Activated naive CD4-positive, alpha-beta T cell treated with anti-CD3 and anti-CD28 coated beads, Interleukin-2, amount 10 ng/mL, durations not matched to agents 7 days and 5 days (primary cell): ENCODE measurements around the gene ATPAF2.
"Not testable (repeated sequence)": the region's sequence is repeated elsewhere in the genome, so short reads cannot be mapped to it uniquely, and the experiment has no call there.

ENCODE experiments used
- CTCF ChIA-PET: fragments of 350-600 bp; sonication (Branson Sonifier 250); formaldehyde crosslinking; loops from one replicate; lab custom pipeline; 2021; ENCODE audit warnings: antibody characterized with exemption; lab: Charles Lee
- DNase-seq: peaks from one replicate; pipeline ENCODE4 v3.0.0-alpha.2; 2020
- H3K27ac Mint-ChIP-seq: one replicate; pipeline ENCODE4 v1.8.0; 2021; ENCODE audit warnings: mild to moderate bottlenecking, moderate library complexity, mixed read lengths
- H3K27me3 Mint-ChIP-seq: one replicate; pipeline ENCODE4 v1.8.0; 2021; ENCODE audit warnings: mild to moderate bottlenecking, mixed read lengths
- H3K36me3 Mint-ChIP-seq: one replicate; pipeline ENCODE4 v1.8.0; 2021; ENCODE audit warnings: mixed read lengths
- H3K4me1 Mint-ChIP-seq: one replicate; pipeline ENCODE4 v1.8.0; 2021; ENCODE audit warnings: mixed read lengths
- H3K4me3 Mint-ChIP-seq: one replicate; pipeline ENCODE4 v1.8.0; 2021; ENCODE audit warnings: mild to moderate bottlenecking, moderate library complexity, mixed read lengths
- H3K9me3 Mint-ChIP-seq: one replicate; pipeline ENCODE4 v1.8.0; 2021; ENCODE audit warnings: mixed read lengths

The ATPAF2 gene

DNA sequence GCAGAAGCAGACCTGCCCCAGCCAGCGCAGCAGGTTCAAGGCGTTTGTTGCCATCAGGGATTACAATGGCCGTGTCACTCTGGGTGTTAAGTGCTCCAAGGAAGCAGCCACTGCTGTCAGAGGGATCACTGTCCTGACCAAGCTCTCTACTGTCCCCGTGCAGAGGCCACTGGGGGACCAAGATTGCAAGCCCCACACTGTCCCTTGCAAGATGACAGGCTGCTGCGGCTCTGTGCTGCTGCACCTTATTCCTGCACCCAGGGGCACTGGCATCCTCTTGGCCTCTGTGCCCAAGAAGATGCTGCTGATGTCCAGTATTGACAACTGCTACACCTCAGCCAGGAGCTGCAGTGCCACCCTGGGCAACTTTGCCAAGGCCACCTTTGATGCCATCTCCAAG lies 27.7 kb downstream of the ATPAF2 start:
- Mint-ChIP-seq H3K9me3 (no peaks in the 10 kb centered on the region), H3K27me3 (no peaks in the 10 kb centered on the region), H3K36me3 (peaks cover 9% of the 10 kb centered on the region), H3K4me3 (no peak overlapping the region), H3K27ac (no peak overlapping the region), H3K4me1 (no peaks in the 10 kb centered on the region)
- CTCF ChIA-PET: no interaction called here
- no peak for DNase-seq

DNA sequence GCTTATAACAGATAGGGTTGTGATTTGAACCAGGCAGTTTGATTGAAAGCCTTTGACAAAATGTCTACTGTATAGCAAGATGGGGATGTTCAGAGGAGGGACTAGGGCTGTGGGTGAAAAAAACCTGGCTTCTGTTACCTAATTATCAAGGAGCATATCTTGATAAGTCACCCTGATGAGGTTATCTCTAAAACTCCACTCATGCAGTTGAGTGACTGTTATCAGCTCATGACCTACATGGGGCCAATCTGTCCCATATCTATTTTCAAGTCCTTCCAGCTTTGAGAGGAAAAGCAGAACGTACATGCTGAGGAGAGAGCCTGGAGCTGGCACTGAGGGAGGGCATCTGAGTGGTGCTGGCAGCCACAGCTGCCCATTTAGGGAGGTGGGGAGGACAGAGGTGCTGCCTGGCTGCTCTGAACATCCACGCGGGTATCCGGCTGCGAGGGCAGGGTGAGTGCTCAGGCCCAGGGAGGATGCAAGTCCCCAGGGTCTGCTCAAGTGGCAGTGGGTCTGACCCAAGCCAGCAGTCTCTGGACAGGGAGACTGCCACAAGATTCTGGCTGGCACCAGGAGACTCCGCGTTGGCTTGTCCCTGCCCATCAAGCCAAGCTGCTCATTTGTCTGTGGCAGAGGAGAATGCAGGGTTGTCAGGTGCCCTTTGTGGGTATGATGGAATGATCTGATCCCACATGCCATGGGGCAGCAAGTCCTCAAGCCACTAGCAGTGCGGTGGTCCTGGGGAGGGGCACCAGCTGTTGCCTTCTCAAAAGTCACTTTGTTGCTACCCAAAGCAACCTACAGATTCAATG lies 29.2 kb downstream of the ATPAF2 start:
- Mint-ChIP-seq H3K4me1 (no peaks in the 10 kb centered on the region), H3K9me3 (no peaks in the 10 kb centered on the region), H3K27ac (no peak overlapping the region), H3K4me3 (no peak overlapping the region), H3K36me3 (peaks cover 4% of the 10 kb centered on the region), H3K27me3 (no peaks in the 10 kb centered on the region)
- CTCF ChIA-PET: interaction anchor here (1.5 kb wide), 1 partner anchor 9 kb away, joined by 3 read pairs; no protein-coding TSS in a partner anchor
- no peak for DNase-seq

DNA sequence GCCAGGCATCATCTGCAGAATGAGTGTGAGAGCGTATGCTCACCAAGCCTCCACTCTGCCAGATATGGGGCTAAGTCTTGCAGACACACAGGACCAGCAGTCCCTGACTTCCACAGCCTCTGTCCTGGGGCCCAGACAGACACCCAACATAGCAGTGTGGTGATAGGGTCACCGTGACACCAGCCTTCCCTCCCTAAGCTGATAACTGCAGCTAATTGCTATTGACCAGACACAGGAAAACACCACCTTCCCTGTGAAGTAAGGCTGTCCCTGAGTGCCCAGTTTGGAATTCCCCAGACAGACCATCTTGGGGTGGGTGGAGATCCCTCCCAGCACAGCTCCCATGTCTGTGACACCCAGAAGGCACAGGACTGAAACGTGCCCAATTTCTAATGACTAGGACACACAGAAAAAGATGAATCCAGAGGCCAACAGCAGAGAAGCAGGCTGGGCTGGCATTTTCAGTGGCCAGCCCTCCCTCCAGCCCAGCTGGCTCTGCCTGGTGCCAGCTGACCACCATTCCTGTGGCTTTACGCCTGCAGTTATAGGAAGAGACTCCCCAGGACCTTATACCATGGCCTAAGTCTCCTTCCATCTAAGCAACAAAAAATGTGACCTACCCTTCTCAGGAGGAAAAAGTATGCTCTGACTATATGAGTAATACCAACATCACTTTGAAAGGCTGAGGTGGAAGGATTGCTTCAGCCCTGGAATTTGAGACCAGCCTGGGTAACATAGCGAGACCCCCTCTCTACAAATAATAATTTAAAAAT lies 30.3 kb downstream of the ATPAF2 start:
- Mint-ChIP-seq H3K36me3 (peaks cover 4% of the 10 kb centered on the region), H3K4me1 (no peaks in the 10 kb centered on the region), H3K9me3 (no peaks in the 10 kb centered on the region), H3K27me3 (no peaks in the 10 kb centered on the region), H3K27ac (no peak overlapping the region), H3K4me3 (no peak overlapping the region)
- CTCF ChIA-PET: interaction anchor here (1.5 kb wide), 1 partner anchor 10 kb away, joined by 3 read pairs; no protein-coding TSS in a partner anchor
- DNase-seq: no peak

DNA sequence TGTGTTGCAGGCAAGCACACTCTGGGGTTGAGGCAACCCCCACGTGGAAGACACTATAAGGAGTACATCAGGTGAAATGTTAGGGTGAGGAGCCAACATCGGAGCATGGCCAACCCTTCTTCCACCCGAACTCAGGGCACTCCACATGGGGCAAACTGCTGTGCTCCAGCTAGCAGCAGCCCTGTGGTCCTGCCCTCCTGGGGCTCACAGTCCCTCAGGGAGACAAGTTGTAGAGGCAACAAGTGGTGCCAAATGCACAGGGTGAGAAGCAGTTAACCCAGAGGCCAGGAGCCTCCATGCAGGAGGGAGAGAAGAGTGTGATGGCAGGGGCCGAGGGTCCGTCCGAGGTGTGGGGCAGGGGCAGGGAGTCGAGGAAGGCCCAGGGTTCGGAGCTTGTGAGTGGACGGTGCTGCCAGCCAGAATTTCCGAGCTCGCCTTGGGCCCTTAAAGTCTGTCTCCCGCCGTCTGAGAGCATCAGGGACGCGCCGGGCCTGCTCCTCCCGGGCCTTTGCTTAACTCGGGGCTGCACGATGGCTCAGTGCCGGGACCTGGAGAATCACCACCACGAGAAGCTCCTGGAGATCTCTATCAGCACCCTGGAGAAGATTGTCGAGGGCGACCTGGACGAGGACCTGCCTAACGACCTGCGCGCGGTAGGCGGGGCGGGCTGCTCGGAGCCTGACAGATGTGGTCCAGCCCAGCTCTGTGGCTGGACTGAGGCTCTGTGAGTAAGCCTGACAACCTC lies 32.3 kb downstream of the ATPAF2 start:
- H3K27me3 Mint-ChIP-seq: no peaks in the 10 kb centered on the region
- no peak overlapping the region for H3K4me3 Mint-ChIP-seq
- H3K9me3 Mint-ChIP-seq: no peaks in the 10 kb centered on the region
- DNase-seq: no peak
- no peaks in the 10 kb centered on the region for H3K4me1 Mint-ChIP-seq
- CTCF ChIA-PET: interaction anchor here (0.6 to 1.3 kb wide), 2 partner anchors 88 to 236 kb away, joined by 3 to 4 read pairs; no protein-coding TSS in a partner anchor
- no peak overlapping the region for H3K27ac Mint-ChIP-seq
- H3K36me3 Mint-ChIP-seq: peaks cover 2% of the 10 kb centered on the region

DNA sequence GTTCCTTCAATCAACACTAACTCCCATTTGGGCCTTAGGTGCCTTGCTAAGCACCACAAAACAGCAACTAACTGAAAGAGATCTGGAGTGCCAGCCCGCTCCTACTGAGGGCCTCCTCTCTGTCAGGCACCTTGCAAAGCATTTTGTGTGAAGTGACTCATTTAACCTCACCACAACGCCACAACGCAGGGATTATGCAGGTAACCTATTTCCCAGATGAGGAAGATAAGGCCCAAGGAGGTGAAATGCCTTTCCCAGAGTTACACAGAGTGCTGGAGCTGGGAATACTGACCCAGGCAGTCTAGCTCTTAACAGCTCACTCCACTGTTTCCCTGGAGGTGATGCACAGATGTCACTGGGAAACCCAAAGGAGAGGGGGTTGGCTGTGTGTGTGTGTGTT lies 33.5 kb downstream of the ATPAF2 start:
- peaks cover 2% of the 10 kb centered on the region for H3K36me3 Mint-ChIP-seq
- no peaks in the 10 kb centered on the region for H3K9me3 Mint-ChIP-seq
- no peaks in the 10 kb centered on the region for H3K27me3 Mint-ChIP-seq
- DNase-seq: no peak
- no peaks in the 10 kb centered on the region for H3K4me1 Mint-ChIP-seq
- CTCF ChIA-PET: no interaction called here
- H3K27ac Mint-ChIP-seq: no peak overlapping the region
- no peak overlapping the region for H3K4me3 Mint-ChIP-seq

DNA sequence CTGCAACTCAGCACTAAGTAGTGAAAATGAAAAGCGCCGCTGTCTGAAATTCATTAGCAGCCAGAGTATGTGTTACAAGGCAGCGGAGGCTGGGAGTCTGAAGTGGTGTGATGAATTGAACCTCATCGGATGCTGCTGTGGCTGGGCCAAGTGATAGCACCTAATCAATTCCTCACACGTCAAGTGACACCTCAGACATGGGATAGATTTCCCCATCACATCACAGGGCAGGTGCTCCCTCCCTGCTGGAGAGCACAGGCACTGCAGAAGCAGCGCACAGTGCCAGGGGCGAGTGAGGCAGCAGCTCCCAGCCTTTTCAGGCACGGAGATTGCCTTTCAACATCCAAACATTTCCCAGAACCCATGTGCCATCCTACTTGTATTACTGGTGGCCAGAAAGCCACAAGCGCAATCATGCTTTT lies 34.1 kb downstream of the ATPAF2 start:
- CTCF ChIA-PET: no interaction called here
- Mint-ChIP-seq H3K36me3 (peaks cover 2% of the 10 kb centered on the region), H3K27ac (no peak overlapping the region), H3K9me3 (no peaks in the 10 kb centered on the region), H3K4me3 (no peak overlapping the region), H3K4me1 (no peaks in the 10 kb centered on the region), H3K27me3 (no peaks in the 10 kb centered on the region)
- no peak for DNase-seq

DNA sequence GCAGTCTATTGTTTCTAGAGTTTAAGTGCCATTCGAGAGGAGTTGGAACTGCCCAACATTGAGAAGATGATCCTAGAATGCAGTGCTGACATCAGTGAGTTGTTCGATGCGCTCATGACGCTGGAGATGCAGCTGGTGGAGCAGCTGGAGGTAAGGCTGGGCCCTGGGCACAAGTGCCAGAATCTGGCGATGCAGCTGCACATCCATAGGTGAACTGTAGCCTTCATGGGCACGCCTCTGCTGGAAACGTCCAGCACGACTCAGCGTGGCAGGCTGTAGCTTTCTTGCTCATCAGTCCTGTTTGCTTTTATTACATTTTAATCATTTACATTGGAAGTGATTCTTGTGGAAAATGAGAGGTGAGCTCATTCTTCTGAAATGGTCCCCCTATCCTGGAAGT lies 34.6 kb downstream of the ATPAF2 start:
- H3K27me3 Mint-ChIP-seq: no peaks in the 10 kb centered on the region
- peaks cover 2% of the 10 kb centered on the region for H3K36me3 Mint-ChIP-seq
- H3K4me3 Mint-ChIP-seq: no peak overlapping the region
- no peak overlapping the region for H3K27ac Mint-ChIP-seq
- CTCF ChIA-PET: interaction anchor here (0.7 kb wide), 1 partner anchor 312 kb away, joined by 3 read pairs; no protein-coding TSS in a partner anchor
- DNase-seq: no peak
- H3K9me3 Mint-ChIP-seq: no peaks in the 10 kb centered on the region
- H3K4me1 Mint-ChIP-seq: no peaks in the 10 kb centered on the region

DNA sequence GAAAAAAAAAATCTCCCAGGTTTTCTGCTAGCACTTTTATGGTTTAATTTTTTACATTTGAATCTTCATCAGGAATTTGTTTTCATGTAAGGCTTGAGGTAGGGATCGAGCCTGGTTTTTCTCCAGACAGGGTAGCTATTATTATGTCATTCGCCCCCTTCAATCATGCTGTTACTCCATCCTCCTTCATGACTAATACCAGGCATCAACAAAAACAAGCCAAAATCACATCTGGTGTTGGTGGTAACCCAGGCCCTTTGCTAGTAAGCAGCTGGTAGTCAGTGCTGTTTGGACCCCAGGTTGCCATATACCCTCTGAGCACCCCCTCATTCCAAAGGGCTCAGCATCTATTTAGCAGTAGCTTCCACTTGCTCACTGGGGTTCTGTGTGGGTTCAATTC lies 36.8 kb downstream of the ATPAF2 start:
- no peak for DNase-seq
- no peak overlapping the region for H3K27ac Mint-ChIP-seq
- CTCF ChIA-PET: no interaction called here
- no peak overlapping the region for H3K4me3 Mint-ChIP-seq
- H3K27me3 Mint-ChIP-seq: no peaks in the 10 kb centered on the region
- no peaks in the 10 kb centered on the region for H3K9me3 Mint-ChIP-seq
- H3K36me3 Mint-ChIP-seq: peaks cover 2% of the 10 kb centered on the region
- H3K4me1 Mint-ChIP-seq: no peaks in the 10 kb centered on the region

DNA sequence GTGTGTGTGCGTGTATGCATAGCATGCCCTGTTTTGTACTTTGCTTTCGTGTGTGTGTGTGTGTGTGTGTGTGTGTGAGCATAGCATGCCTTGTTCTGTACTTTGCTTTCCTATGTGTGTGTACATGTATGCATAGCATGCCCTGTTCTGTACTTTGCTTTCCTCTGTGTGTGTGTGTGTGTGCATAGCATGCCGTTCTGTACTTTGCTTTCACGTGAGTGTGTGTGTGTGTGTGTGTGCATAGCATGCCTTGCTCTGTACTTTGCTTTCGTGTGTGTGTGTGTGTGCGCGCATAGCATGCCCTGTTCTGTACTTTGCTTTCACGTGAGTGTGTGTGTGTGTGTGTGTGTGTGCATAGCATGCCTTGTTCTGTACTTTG lies 38.9 kb downstream of the ATPAF2 start:
- Mint-ChIP-seq H3K36me3 (no peaks in the 10 kb centered on the region), H3K9me3 (no peaks in the 10 kb centered on the region), H3K4me3 (no peak overlapping the region), H3K4me1 (no peaks in the 10 kb centered on the region), H3K27ac (no peak overlapping the region), H3K27me3 (no peaks in the 10 kb centered on the region)
- DNase-seq: no peak
- CTCF ChIA-PET: no interaction called here

DNA sequence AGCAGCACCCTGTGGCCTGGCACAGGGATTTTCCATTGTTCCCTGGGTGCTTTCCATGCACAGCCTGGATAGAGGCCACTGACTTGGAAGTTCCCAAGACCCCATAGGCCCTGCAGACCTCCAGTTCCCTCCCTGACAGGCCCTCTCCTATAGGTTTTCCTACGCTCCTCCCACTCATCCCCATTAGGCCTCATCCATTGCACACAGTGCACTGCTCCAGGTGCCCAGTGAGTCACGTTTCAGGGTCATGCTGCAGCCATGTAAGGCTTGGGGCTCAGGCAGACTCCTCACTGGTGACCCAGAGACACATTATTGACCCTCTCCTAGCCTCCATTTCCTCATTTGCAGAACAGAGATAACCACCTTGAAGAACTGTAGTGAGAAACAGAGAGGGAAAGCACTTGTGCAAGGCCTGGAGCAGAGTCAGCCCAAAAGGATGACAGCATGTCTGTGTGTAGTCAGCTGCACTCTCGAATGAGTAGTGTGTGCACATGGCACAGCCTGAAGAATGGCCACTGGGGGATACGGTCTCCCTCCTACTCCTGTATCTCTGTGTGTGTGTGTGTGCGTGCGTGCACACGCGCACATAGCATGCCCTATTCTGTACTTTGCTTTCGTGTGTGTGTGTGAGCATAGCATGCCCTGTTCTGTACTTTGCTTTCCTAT lies 39.5 kb downstream of the ATPAF2 start:
- CTCF ChIA-PET: no interaction called here
- Mint-ChIP-seq H3K4me3 (no peak overlapping the region), H3K4me1 (no peaks in the 10 kb centered on the region), H3K36me3 (no peaks in the 10 kb centered on the region), H3K27ac (no peak overlapping the region), H3K27me3 (no peaks in the 10 kb centered on the region), H3K9me3 (no peaks in the 10 kb centered on the region)
- DNase-seq: no peak

DNA sequence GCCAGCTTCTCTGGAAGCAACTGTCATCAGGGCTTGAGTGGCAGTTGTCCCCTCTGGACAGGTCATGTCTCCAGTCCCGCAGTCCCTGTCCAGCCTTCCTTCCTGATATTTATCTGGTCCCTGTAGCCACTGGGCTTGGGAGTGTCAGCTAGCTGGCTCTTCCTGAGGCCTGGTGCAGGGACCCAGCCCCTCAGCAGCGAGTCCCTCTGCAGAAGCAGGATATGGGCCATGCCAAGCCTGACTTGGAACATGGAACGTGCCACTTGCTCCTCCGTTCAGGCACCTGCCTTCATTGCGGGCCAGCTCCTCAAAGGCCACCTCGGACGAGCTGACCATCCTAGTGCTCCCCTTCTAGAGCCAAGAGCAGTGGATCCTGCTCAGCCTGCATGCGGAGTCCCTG lies 40.0 kb downstream of the ATPAF2 start:
- Mint-ChIP-seq H3K27ac (no peak overlapping the region), H3K36me3 (no peaks in the 10 kb centered on the region), H3K27me3 (peaks cover 5% of the 10 kb centered on the region), H3K9me3 (no peaks in the 10 kb centered on the region), H3K4me3 (no peak overlapping the region), H3K4me1 (no peaks in the 10 kb centered on the region)
- no peak for DNase-seq
- CTCF ChIA-PET: no interaction called here

DNA sequence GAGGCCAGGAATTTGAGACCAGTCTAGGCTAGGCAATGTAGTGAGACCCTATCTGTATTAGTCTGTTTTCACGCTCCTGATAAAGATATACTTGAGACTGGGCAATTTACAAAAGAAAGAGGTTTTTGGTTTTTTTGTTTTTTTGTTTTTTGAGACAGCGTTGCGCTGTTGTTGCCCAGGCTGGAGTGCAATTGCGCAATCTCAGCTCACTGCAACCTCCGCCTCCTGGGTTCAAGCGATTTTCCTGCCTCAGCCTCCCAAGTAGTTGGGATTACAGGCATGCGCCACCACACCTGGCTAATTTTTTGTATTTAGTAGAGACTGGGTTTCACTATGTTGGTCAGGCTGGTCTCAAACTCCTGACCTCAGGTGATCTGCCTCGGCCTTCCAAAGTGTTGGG lies 43.1 kb downstream of the ATPAF2 start:
- CTCF ChIA-PET, DNase-seq, H3K4me1 Mint-ChIP-seq, H3K4me3 Mint-ChIP-seq, H3K27ac Mint-ChIP-seq, H3K36me3 Mint-ChIP-seq, H3K9me3 Mint-ChIP-seq: not testable (repeated sequence)
- H3K27me3 Mint-ChIP-seq: peaks cover 11% of the 10 kb centered on the region

DNA sequence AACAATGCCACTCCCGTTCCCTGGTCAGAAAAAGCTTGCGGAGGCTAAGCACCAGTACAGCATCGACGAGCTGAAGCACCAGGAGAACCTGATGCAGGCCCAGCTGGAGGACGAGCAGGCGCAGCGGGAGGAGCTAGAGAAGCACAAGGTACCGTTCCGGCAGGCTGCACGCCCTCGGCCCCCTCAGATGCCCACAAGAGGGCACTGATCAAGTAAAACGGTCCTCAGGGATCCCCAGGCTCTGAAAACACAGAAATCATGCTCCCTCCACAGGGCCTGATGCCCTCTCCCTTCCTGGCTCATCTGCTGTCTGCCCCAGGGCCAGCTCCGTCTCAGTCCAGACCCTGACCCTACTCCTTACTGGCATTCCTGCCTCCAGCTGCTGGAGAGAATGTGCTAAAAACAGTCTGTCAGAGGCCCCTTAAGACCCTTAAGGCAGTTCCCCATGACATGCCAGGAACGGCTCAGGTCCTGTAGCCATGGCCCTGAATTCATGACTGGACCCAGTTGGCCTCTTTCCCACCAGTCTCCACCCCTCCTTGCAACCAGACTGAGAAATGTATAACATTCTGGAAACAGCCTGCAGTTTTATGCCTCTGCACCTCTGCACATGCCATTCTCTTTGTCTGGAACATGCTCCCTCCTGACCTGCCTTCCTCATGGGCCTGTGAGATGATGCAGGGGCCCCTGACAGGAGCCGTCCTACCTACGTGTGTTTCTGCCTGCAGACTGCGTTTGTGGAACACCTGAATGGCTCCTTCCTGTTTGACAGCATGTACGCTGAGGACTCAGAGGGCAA lies 44.5 kb downstream of the ATPAF2 start:
- Mint-ChIP-seq H3K4me3 (no peak overlapping the region), H3K27ac (no peak overlapping the region), H3K9me3 (no peaks in the 10 kb centered on the region), H3K36me3 (no peaks in the 10 kb centered on the region), H3K4me1 (no peaks in the 10 kb centered on the region), H3K27me3 (peaks cover 15% of the 10 kb centered on the region)
- peak; percentile 37 for DNase-seq
- CTCF ChIA-PET: interaction anchor here (0.9 to 1.5 kb wide), 4 partner anchors 29 to 126 kb away, joined by 3 read pairs; no protein-coding TSS in a partner anchor
